Measurements from ENCODE around the gene ZNF775.
"Not testable (repeated sequence)": the region's sequence is repeated elsewhere in the genome, so short reads cannot be mapped to it uniquely, and the experiment has no call there.

The ZNF775 gene

GRCh38 chr7:150382123-150382843 is 3.2 kb downstream of the ZNF775 start:
- no peak for DNase-seq (ENCODE audit: low read depth)

- DNase-seq (ENCODE audit: low read depth), result no peak
Observed at GRCh38 chr7:150382844-150383225, 3.7 kb downstream of the ZNF775 start.

GRCh38 chr7:150383710-150384397 is 4.7 kb downstream of the ZNF775 start:
- no peak for DNase-seq (ENCODE audit: low read depth)

GRCh38 chr7:150384406-150385301 is 5.5 kb downstream of the ZNF775 start:
- no peak for DNase-seq (ENCODE audit: low read depth)

- no peak for DNase-seq (ENCODE audit: low read depth)
Observed at GRCh38 chr7:150385302-150385723, 6.2 kb downstream of the ZNF775 start.

GRCh38 chr7:150385884-150386283 is 6.8 kb downstream of the ZNF775 start:
- not testable (repeated sequence) for DNase-seq (ENCODE audit: low read depth)

- DNase-seq (ENCODE audit: low read depth), result no peak
Observed at GRCh38 chr7:150388306-150388705, 9.2 kb downstream of the ZNF775 start.

GRCh38 chr7:150388709-150389531 is 9.8 kb downstream of the ZNF775 start:
- DNase-seq (ENCODE audit: low read depth), result no peak

GRCh38 chr7:150389532-150389816 is 10.3 kb downstream of the ZNF775 start:
- no peak for DNase-seq (ENCODE audit: low read depth)

GRCh38 chr7:150390205-150390604 is 11.1 kb downstream of the ZNF775 start:
- no peak for DNase-seq (ENCODE audit: low read depth)

GRCh38 chr7:150393325-150393724 is 14.2 kb downstream of the ZNF775 start:
- no peak for DNase-seq (ENCODE audit: low read depth)

GRCh38 chr7:150396426-150396825 is 17.3 kb downstream of the ZNF775 start:
- DNase-seq (ENCODE audit: low read depth), result no peak

- no peak for DNase-seq (ENCODE audit: low read depth)
Observed at GRCh38 chr7:150396851-150397260, 17.7 kb downstream of the ZNF775 start.

- no peak for DNase-seq (ENCODE audit: low read depth)
Observed at GRCh38 chr7:150397346-150398107, 18.4 kb downstream of the ZNF775 start.

GRCh38 chr7:150398108-150398964 is 19.2 kb downstream of the ZNF775 start:
- DNase-seq (ENCODE audit: low read depth), result no peak

GRCh38 chr7:150398965-150399320 is 19.8 kb downstream of the ZNF775 start:
- DNase-seq (ENCODE audit: low read depth), result no peak

GRCh38 chr7:150399421-150400007 is 20.4 kb downstream of the ZNF775 start:
- no peak for DNase-seq (ENCODE audit: low read depth)

- DNase-seq (ENCODE audit: low read depth), result no peak
Observed at GRCh38 chr7:150400008-150400787, 21.1 kb downstream of the ZNF775 start.

GRCh38 chr7:150400788-150401423 is 21.8 kb downstream of the ZNF775 start:
- DNase-seq (ENCODE audit: low read depth), result no peak
